IPS DF 6.9 (cell line): ENCODE measurements around the gene BLOC1S1.
"Not testable (repeated sequence)": the region's sequence is repeated elsewhere in the genome, so short reads cannot be mapped to it uniquely, and the experiment has no call there.

ENCODE experiments used
- DNase-seq: peaks from one replicate; pipeline ENCODE4 v3.0.0-alpha.2; 2013; ENCODE audit warnings: low read depth, low spot score
- H3K27ac ChIP-seq: one replicate; pipeline ENCODE4 v1.5.1; 2013; ENCODE audit warnings: low read length, control low read depth
- H3K27me3 ChIP-seq: 2 replicates; pipeline ENCODE4 v1.6.1; 2013; ENCODE audit warnings: mild to moderate bottlenecking, low read length; ENCODE audit not compliant: control insufficient read depth, insufficient read depth
- H3K36me3 ChIP-seq: 2 replicates; pipeline ENCODE4 v1.6.1; 2013; ENCODE audit warnings: low read length; ENCODE audit not compliant: control insufficient read depth, insufficient read depth
- H3K4me1 ChIP-seq: 2 replicates; pipeline ENCODE4 v1.6.1; 2013; ENCODE audit warnings: low read length; ENCODE audit not compliant: control insufficient read depth, insufficient read depth
- H3K4me3 ChIP-seq: 2 replicates; pipeline ENCODE4 v1.5.1; 2013; ENCODE audit warnings: mild to moderate bottlenecking, low read length
- H3K9me3 ChIP-seq: 2 replicates; pipeline ENCODE4 v1.6.1; 2013; ENCODE audit warnings: low read length, inconsistent platforms; ENCODE audit not compliant: control insufficient read depth, insufficient read depth
- WGBS: extraction: QIAGEN DNeasy Blood & Tissue Kit; methylation state at CpG from one replicate; pipeline ENCODE4 v1.1.7; 2013; ENCODE audit warnings: mixed read lengths, missing lambda C conversion rate; ENCODE audit not compliant: insufficient read length, insufficient coverage; 5-methylcytosine and 5-hydroxymethylcytosine counted together

The BLOC1S1 gene

GRCh38 chr12:55746174-55746912, 30.5 kb downstream of the BLOC1S1 start:
- Histone ChIP-seq H3K9me3 (no peaks in the 10 kb centered on the region), H3K27ac (no peak overlapping the region), H3K4me3 (peak overlapping the region; percentile 15; the same call in 1 of the 2 replicates), H3K27me3 (no peaks in the 10 kb centered on the region), H3K36me3 (peaks cover 19% of the 10 kb centered on the region; the same call in 1 of the 2 replicates), H3K4me1 (peaks cover 10% of the 10 kb centered on the region)
- DNase-seq, result no peak
- WGBS, result no CpG with 5 or more reads among the region's 3 CpGs

GRCh38 chr12:55746913-55747231, 31.0 kb downstream of the BLOC1S1 start:
- H3K9me3 ChIP-seq, result no peaks in the 10 kb centered on the region
- no peak for DNase-seq
- peaks cover 22% of the 10 kb centered on the region; the same call in 1 of the 2 replicates for H3K36me3 ChIP-seq
- H3K27me3 ChIP-seq, result no peaks in the 10 kb centered on the region
- no peak overlapping the region for H3K27ac ChIP-seq
- no peak overlapping the region for H3K4me3 ChIP-seq
- H3K4me1 ChIP-seq, result peaks cover 10% of the 10 kb centered on the region

- peaks cover 8% of the 10 kb centered on the region for H3K4me1 ChIP-seq
- no CpG with 5 or more reads among the region's 18 CpGs for WGBS
- no peaks in the 10 kb centered on the region for H3K27me3 ChIP-seq
- no peak overlapping the region; the same call in 1 of the 2 replicates for H3K4me3 ChIP-seq
- H3K27ac ChIP-seq, result no peak overlapping the region
- H3K36me3 ChIP-seq, result peaks cover 22% of the 10 kb centered on the region; the same call in 1 of the 2 replicates
- no peak for DNase-seq
- H3K9me3 ChIP-seq, result no peaks in the 10 kb centered on the region
These were observed 32.6 kb downstream of the BLOC1S1 start for GRCh38 chr12:55748230-55748993.

GRCh38 chr12:55755246-55755645, 39.4 kb downstream of the BLOC1S1 start:
- H3K4me3 ChIP-seq, result no peak overlapping the region
- DNase-seq, result no peak
- H3K4me1 ChIP-seq, result no peaks in the 10 kb centered on the region
- no CpG with 5 or more reads among the region's 2 CpGs for WGBS
- no peaks in the 10 kb centered on the region for H3K27me3 ChIP-seq
- no peaks in the 10 kb centered on the region for H3K9me3 ChIP-seq
- peaks cover 6% of the 10 kb centered on the region; the same call in 1 of the 2 replicates for H3K36me3 ChIP-seq
- H3K27ac ChIP-seq, result no peak overlapping the region

GRCh38 chr12:55757701-55758100, 41.9 kb downstream of the BLOC1S1 start:
- H3K27ac ChIP-seq, result no peak overlapping the region
- no CpG with 5 or more reads among the region's 2 CpGs for WGBS
- no peaks in the 10 kb centered on the region; the same call in 1 of the 2 replicates for H3K36me3 ChIP-seq
- no peak overlapping the region for H3K4me3 ChIP-seq
- no peaks in the 10 kb centered on the region for H3K4me1 ChIP-seq
- H3K9me3 ChIP-seq, result no peaks in the 10 kb centered on the region
- DNase-seq, result no peak
- no peaks in the 10 kb centered on the region for H3K27me3 ChIP-seq

- H3K27me3 ChIP-seq, DNase-seq, H3K9me3 ChIP-seq, H3K27ac ChIP-seq, H3K4me1 ChIP-seq, H3K36me3 ChIP-seq, H3K4me3 ChIP-seq: not testable (repeated sequence)
- WGBS, result no CpG with 5 or more reads among the region's 4 CpGs
These were observed 42.7 kb downstream of the BLOC1S1 start for GRCh38 chr12:55758575-55758974.

GRCh38 chr12:55760663-55761062, 44.8 kb downstream of the BLOC1S1 start:
- Histone ChIP-seq H3K4me3 (no peak overlapping the region), H3K27ac (no peak overlapping the region), H3K4me1 (no peaks in the 10 kb centered on the region), H3K36me3 (no peaks in the 10 kb centered on the region; the same call in 1 of the 2 replicates), H3K9me3 (no peaks in the 10 kb centered on the region), H3K27me3 (no peaks in the 10 kb centered on the region)
- WGBS, result no CpG with 5 or more reads among the region's 6 CpGs
- no peak for DNase-seq

- no peaks in the 10 kb centered on the region for H3K9me3 ChIP-seq
- H3K27ac ChIP-seq, result no peak overlapping the region
- no peak overlapping the region for H3K4me3 ChIP-seq
- no peaks in the 10 kb centered on the region for H3K4me1 ChIP-seq
- H3K36me3 ChIP-seq, result no peaks in the 10 kb centered on the region; the same call in 1 of the 2 replicates
- no peak for DNase-seq
- H3K27me3 ChIP-seq, result no peaks in the 10 kb centered on the region
These were observed 46.8 kb downstream of the BLOC1S1 start for GRCh38 chr12:55762646-55763045.

GRCh38 chr12:55765736-55766290, 50.0 kb downstream of the BLOC1S1 start:
- Histone ChIP-seq H3K9me3 (no peaks in the 10 kb centered on the region), H3K27ac (no peak overlapping the region), H3K4me1 (no peaks in the 10 kb centered on the region), H3K4me3 (no peak overlapping the region), H3K27me3 (no peaks in the 10 kb centered on the region), H3K36me3 (no peaks in the 10 kb centered on the region; the same call in 1 of the 2 replicates)
- no peak for DNase-seq
- WGBS, result no CpG with 5 or more reads among the region's 5 CpGs

GRCh38 chr12:55767156-55767555, 51.3 kb downstream of the BLOC1S1 start:
- Histone ChIP-seq H3K27me3 (no peaks in the 10 kb centered on the region), H3K27ac (no peak overlapping the region), H3K36me3 (no peaks in the 10 kb centered on the region), H3K9me3 (no peaks in the 10 kb centered on the region), H3K4me3 (no peak overlapping the region), H3K4me1 (no peaks in the 10 kb centered on the region)
- DNase-seq, result no peak
- no CpG with 5 or more reads among the region's 4 CpGs for WGBS
